ENCODE results near the gene C1QBP. TPM values are rescaled to one million over a fixed set of nuclear protein-coding genes. Genes with fewer than 3 reads are reported as not detected.

The C1QBP gene, protein sequence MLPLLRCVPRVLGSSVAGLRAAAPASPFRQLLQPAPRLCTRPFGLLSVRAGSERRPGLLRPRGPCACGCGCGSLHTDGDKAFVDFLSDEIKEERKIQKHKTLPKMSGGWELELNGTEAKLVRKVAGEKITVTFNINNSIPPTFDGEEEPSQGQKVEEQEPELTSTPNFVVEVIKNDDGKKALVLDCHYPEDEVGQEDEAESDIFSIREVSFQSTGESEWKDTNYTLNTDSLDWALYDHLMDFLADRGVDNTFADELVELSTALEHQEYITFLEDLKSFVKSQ
- total RNA-seq, result 100 to 1,000 TPM; 203 to 206 TPM

DNA sequence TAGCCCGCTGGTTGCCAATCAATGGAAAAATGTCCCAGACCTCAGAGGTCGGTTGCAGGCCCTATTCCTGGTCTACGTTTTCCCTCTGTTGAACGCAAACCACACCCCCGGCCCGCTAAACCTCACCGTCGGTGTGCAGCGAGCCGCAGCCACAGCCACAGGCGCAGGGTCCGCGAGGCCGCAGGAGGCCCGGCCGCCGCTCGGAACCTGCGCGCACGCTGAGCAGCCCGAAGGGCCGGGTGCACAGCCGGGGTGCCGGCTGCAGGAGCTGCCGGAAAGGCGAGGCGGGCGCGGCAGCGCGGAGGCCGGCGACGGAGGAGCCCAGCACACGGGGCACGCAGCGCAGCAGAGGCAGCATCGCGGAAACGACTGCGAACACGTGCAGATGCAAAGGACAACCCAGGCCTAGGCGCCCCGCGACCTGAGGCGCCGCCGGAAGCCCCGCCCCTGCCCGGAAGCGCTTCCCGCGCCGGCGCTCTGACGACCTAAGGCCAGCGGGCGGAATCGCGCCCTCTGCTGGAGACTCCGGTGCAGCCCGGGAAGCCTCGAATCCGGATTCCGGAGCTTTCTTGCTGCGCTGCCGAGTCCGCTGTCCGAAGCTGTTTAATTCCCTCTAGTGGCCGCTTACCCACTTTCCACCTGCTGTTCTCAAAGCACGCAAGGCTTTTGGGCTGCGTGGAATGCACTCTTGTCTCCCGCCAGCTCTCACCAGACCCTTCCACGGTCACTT lies at the start of gene C1QBP:
TSS of gene C1QBP (minus strand) at position 440 of the 730 bp plus-strand sequence. CDS start at position 358, 82 bp downstream.
- Mint-ChIP-seq H3K4me3 (peak within 1 kb of the TSS; percentile 88 to 99), H3K9me3 (no peaks in the 10 kb centered on the region), H3K36me3 (ENCODE audit: insufficient read depth in 2 of 2) (peaks cover 2 to 17% of the 10 kb centered on the region in 2 donors), H3K27ac (peak within 1 kb of the TSS; percentile 97), H3K27me3 (ENCODE audit: low read depth) (no peaks in the 10 kb centered on the region), H3K4me1 (ENCODE audit: low read depth) (peaks cover 45% of the 10 kb centered on the region)
- peak; percentile 92 to 97 for DNase-seq
- peak; percentile 91 to 92 for ATAC-seq (replicated peaks in 1 of 2)

DNA sequence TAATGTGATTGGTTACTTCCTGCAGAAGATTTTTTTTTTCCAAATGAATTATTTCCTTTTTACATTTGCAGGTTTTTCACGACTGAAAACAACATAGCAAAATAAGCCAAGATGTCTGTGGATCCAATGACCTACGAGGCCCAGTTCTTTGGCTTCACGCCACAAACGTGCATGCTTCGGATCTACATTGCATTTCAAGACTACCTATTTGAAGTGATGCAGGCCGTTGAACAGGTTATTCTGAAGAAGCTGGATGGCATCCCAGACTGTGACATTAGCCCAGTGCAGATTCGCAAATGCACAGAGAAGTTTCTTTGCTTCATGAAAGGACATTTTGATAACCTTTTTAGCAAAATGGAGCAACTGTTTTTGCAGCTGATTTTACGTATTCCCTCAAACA lies 49.8 kb upstream of the C1QBP start:
- H3K27me3 Mint-ChIP-seq (ENCODE audit: low read depth), result no peaks in the 10 kb centered on the region
- H3K9me3 Mint-ChIP-seq, result peaks cover 0 to 3% of the 10 kb centered on the region in 2 donors
- ATAC-seq (replicated peaks in 1 of 2) (no peak), DNase-seq (no peak)
- peak overlapping the region; percentile 61 for H3K27ac Mint-ChIP-seq
- H3K36me3 Mint-ChIP-seq (ENCODE audit: insufficient read depth in 2 of 2), result peaks cover 16 to 34% of the 10 kb centered on the region in 2 donors
- H3K4me3 Mint-ChIP-seq, result peak overlapping the region; percentile 90 to 99
- peaks cover 49% of the 10 kb centered on the region for H3K4me1 Mint-ChIP-seq (ENCODE audit: low read depth)

DNA sequence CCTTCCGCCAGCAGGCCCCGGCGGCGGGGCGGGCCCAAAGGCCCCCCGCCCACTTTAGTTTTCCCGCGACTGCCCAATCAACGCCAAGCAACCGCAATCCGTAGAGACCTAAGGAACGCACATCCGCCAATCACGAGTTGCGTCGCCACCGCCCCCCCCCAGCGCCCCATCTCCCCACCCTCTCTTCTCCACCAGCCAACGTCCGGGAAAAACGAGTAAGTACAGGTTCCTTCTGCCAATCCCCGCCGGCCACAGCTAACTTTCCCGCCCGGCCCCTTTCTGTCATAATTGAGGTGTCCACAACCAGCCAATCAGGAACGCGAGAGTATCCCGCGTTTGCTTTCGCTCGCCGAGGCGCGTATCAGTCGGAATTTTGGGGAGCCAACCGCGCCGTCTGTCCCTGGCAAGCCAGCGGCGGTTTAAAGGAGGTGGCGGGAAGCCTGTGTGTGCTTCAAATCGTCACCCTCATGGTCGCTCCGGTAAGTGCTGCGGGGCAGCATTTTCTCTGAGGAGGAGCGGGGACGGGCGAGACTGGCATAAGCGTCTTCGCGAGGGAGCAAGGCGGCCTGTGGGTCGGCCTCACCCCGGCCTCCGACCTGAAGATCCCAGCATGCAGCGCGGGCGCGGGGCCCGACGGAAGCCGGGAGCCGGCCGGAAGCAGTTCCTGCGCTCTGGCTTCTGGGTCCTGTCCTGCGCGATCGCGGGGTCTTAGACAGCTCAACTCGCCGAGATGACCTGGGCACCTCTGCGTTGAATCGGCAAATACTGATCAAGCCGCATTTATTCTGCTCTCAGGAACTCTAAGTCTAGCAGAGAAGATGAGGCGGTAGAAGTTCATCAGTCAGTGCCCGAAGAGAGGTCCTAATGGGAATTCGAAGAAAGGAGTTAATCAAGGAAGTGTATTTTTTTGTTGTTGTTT lies 47.5 kb upstream of the C1QBP start, which contains the start of gene MIS12:
TSS of gene MIS12 (plus strand) at position 361 of the 919 bp plus-strand sequence. CDS start 2,297 bp downstream, outside the sequence.
- Mint-ChIP-seq H3K36me3 (ENCODE audit: insufficient read depth in 2 of 2) (peaks cover 14 to 43% of the 10 kb centered on the region in 2 donors), H3K27ac (peak within 1 kb of the TSS; percentile 97), H3K27me3 (ENCODE audit: low read depth) (no peaks in the 10 kb centered on the region), H3K9me3 (no peaks in the 10 kb centered on the region), H3K4me3 (peak within 1 kb of the TSS; percentile 90 to 99), H3K4me1 (ENCODE audit: low read depth) (peaks cover 68% of the 10 kb centered on the region)
- ATAC-seq (replicated peaks in 1 of 2), result peak; percentile 92 to 95
- DNase-seq, result peak; percentile 94 to 98

DNA sequence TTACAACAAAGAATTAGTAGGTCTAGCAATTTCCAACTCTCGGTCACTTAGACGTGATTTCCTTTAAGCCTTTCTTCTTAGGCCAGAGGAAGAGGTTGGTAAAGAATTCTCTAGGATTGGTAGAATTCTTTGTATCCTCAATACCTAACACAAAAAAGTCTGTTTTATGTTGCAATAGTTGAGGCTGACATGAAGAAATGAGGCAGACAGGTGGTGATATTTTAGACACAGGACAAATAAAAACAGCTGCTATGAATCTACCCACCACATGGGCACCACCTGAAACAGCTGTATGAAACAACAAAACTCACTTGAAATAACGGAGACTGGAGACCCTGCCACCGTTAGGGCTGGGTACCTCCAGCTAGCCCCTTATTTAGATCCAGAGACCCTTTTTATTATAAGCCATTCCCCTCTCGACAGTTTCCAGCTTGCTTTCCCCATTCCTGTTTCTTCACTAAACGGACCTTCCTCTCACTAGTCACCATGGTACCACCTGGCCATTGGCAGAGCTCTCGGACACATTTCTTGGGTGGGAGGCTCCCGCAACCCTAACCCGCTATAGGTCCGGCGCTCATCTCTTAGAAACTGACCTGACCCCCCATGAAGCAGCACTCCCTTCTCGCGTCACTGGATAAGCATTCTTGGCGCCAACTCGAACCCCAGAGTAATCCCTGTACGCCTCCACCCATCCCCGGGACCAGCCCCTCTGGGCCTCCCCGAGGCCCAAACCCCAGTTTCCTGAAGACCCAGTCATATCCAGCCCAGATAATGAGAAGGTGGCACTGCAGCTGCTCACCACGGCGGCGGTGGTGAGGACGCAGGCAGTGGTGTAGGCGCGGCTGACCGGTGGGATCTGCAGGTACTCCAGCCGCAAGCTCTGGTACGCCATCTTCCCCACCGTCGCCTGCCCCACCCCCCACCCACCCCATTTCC lies 46.6 kb upstream of the C1QBP start, which contains the start of gene DERL2:
TSS of gene DERL2 (minus strand) at position 909 of the 936 bp plus-strand sequence. CDS start at position 892, 17 bp downstream.
- ATAC-seq (replicated peaks in 1 of 2) (peak in 1 of 2 donors; percentile 27), DNase-seq (no peak)
- no peaks in the 10 kb centered on the region for H3K9me3 Mint-ChIP-seq
- H3K27ac Mint-ChIP-seq, result peak within 1 kb of the TSS; percentile 97
- H3K4me1 Mint-ChIP-seq (ENCODE audit: low read depth), result peaks cover 68% of the 10 kb centered on the region
- no peaks in the 10 kb centered on the region for H3K27me3 Mint-ChIP-seq (ENCODE audit: low read depth)
- H3K36me3 Mint-ChIP-seq (ENCODE audit: insufficient read depth in 2 of 2), result peaks cover 14 to 42% of the 10 kb centered on the region in 2 donors
- H3K4me3 Mint-ChIP-seq, result peak within 1 kb of the TSS; percentile 90 to 99

DNA sequence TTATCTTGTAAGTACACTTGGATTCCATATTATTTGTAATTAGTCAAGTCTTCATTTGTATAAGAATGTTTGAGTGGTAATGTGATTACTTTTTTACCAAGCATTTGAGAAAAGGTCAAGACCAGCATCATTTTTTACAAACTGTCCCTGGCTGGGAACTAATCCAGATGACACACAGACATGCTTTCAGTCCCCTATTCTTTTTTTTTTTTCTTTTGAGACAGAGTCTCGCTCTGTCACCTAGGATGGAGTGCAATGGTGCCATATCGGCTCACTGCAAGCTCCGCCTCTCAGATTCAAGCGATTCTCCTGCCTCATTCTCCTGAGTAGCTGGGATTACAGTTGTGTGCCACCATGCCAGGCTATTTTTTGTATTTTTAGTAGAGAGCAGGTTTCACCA lies 42.5 kb upstream of the C1QBP start:
- Mint-ChIP-seq H3K36me3 (ENCODE audit: insufficient read depth in 2 of 2) (peaks cover 7 to 38% of the 10 kb centered on the region in 2 donors), H3K27ac (no peak overlapping the region)

DNA sequence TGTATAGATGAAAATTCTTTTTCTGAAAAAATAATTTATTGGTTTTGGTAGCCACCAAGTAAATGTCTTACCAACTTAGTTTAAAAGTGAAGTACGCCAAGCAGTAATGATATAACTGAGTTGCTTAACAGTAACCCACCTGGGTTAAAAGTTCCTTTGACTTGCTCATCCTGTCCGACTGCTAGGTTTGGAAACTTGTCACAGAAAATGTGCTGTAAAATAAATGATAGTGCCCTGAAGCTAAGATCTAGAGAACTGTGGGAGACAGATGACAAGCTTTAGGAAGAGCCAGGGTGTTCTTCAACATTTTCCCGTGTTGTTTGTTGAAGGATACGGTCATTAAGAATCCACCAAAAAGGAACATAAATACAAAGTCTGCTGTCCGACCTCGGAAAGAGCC lies 42.0 kb upstream of the C1QBP start:
- no peak for DNase-seq
- H3K36me3 Mint-ChIP-seq (ENCODE audit: insufficient read depth in 2 of 2), result peaks cover 7 to 39% of the 10 kb centered on the region in 2 donors
- no peak overlapping the region for H3K4me3 Mint-ChIP-seq
- peaks cover 39% of the 10 kb centered on the region for H3K4me1 Mint-ChIP-seq (ENCODE audit: low read depth)
- no peak for ATAC-seq (replicated peaks in 1 of 2)
- H3K27ac Mint-ChIP-seq, result no peak overlapping the region
- no peaks in the 10 kb centered on the region for H3K9me3 Mint-ChIP-seq
- no peaks in the 10 kb centered on the region for H3K27me3 Mint-ChIP-seq (ENCODE audit: low read depth)

More for the DNA sequence above, 42.5 kb upstream of the C1QBP start:
- Mint-ChIP-seq H3K4me3 (no peak overlapping the region), H3K9me3 (no peaks in the 10 kb centered on the region), H3K4me1 (ENCODE audit: low read depth) (peaks cover 39% of the 10 kb centered on the region), H3K27me3 (ENCODE audit: low read depth) (no peaks in the 10 kb centered on the region)
- no peak for ATAC-seq (replicated peaks in 1 of 2)
- DNase-seq, result no peak

DNA sequence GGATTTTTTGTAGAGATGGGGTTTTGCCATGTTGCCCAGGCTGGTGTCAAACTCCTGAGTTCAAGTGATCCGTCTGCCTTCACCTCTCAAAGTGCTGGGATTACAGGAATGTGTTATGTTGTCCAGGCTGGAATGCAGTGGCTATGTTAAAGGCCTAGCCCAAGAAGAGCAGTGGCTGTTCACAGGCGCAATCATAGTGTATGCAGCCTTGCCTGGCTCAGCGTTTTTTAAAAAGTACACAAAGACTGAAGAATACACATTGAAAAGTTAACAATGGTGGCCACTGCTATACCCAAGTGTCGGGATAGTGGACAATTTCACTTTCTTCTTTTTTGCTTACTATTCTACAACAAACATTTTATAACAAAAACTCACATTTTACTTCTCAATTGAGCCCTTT lies 40.0 kb upstream of the C1QBP start:
- Mint-ChIP-seq H3K4me3 (no peak overlapping the region), H3K9me3 (no peaks in the 10 kb centered on the region), H3K4me1 (ENCODE audit: low read depth) (peaks cover 21% of the 10 kb centered on the region), H3K36me3 (ENCODE audit: insufficient read depth in 2 of 2) (peaks cover 4 to 34% of the 10 kb centered on the region in 2 donors), H3K27me3 (ENCODE audit: low read depth) (no peaks in the 10 kb centered on the region), H3K27ac (no peak overlapping the region)
- ATAC-seq (replicated peaks in 1 of 2) (no peak), DNase-seq (no peak)

DNA sequence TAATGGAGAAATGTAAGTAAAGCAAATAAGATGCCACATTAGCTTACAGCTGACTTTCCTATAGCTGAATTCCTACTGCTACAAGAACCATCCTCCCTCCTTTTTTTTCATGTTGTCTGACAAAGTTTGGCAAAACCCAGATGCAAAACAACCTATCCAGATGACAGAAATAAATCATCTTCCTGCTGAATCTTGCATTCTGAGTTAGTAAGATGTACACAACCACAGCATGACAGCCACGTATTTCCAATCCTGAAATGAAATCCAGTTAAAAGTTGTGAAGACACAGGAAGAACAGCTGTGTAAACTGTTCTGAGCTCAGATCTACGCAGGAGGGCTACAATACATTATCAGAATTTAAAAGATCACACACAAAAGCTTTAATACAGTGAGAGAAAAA lies 35.0 kb upstream of the C1QBP start:
- H3K4me3 Mint-ChIP-seq, result no peak overlapping the region
- peak overlapping the region; percentile 44 for H3K27ac Mint-ChIP-seq
- ATAC-seq (replicated peaks in 1 of 2) (no peak), DNase-seq (no peak)
- H3K9me3 Mint-ChIP-seq, result no peaks in the 10 kb centered on the region
- no peaks in the 10 kb centered on the region for H3K27me3 Mint-ChIP-seq (ENCODE audit: low read depth)
- H3K4me1 Mint-ChIP-seq (ENCODE audit: low read depth), result peaks cover 11% of the 10 kb centered on the region
- H3K36me3 Mint-ChIP-seq (ENCODE audit: insufficient read depth in 2 of 2), result peaks cover 2 to 25% of the 10 kb centered on the region in 2 donors

DNA sequence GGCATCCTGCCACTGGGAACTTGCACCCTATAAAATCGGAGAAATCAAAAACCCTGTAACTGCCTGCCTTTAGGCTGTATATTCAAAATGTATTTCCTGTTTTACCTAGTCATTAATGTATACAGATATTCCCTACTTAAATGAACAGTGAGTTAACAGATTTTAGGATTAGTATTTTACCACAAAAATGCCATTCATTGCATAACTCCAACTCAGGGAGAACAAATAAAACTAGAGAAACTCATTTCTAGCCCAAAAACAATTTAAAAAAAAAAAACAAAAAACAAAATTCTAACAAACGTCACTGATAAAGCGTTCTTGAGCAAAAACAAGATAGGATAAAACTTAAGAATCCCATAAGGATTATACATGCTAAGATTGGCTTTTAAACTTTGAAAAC lies 33.6 kb upstream of the C1QBP start:
- Mint-ChIP-seq H3K9me3 (no peaks in the 10 kb centered on the region), H3K27ac (peak overlapping the region; percentile 29), H3K27me3 (ENCODE audit: low read depth) (no peaks in the 10 kb centered on the region), H3K36me3 (ENCODE audit: insufficient read depth in 2 of 2) (peaks cover 3 to 17% of the 10 kb centered on the region in 2 donors), H3K4me3 (no peak overlapping the region), H3K4me1 (ENCODE audit: low read depth) (peaks cover 18% of the 10 kb centered on the region)
- no peak for DNase-seq
- no peak for ATAC-seq (replicated peaks in 1 of 2)

DNA sequence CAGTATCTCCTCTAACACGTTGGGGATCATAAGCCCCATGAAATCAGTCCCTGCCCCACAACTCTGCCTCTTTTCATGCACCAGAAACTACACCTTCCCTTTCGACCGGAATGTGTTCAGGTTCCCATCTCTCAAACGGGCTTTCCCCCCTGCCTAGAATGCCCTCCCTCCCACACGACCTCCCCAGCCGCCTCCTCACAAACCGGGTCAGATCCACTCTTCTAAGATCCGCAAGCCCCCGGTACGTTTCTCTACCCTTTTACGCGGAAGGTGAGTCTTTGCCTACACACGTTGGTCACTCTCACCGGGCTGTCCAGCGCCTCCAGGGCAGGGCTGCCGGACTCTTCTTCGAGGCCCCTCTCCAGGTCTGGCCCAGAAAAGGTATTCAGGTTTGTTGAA lies 29.1 kb upstream of the C1QBP start:
- Mint-ChIP-seq H3K4me1 (ENCODE audit: low read depth) (peaks cover 47% of the 10 kb centered on the region), H3K27me3 (ENCODE audit: low read depth) (no peaks in the 10 kb centered on the region), H3K36me3 (ENCODE audit: insufficient read depth in 2 of 2) (peaks cover 3 to 7% of the 10 kb centered on the region in 2 donors), H3K9me3 (no peaks in the 10 kb centered on the region), H3K4me3 (peak overlapping the region; percentile 83 to 88), H3K27ac (peak overlapping the region; percentile 60)
- DNase-seq, result peak in 1 of 2 donors; percentile 14
- peak; percentile 21 to 24 for ATAC-seq (replicated peaks in 1 of 2)

DNA sequence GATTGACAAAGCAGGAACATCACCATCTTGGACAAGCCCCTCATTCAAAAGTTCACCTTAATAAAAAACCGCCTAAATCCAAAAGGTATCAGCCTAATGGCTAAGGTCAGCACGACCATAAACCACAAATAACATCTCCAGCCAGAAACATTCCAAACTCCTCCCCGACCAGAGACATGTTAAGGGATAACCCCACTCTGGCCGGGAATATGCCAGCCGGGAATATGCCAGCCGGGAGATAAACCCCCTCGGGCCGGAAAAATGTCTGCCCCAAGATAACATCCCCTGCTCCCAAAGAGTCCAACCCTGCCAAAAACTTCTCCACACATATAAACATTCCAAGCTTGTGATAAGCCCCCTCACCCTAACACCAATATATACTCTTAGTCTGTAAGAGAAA lies 28.5 kb upstream of the C1QBP start:
- no peak for DNase-seq
- peak overlapping the region; percentile 60 for H3K27ac Mint-ChIP-seq
- peaks cover 3 to 8% of the 10 kb centered on the region in 2 donors for H3K36me3 Mint-ChIP-seq (ENCODE audit: insufficient read depth in 2 of 2)
- H3K27me3 Mint-ChIP-seq (ENCODE audit: low read depth), result no peaks in the 10 kb centered on the region
- no peak for ATAC-seq (replicated peaks in 1 of 2)
- peaks cover 47% of the 10 kb centered on the region for H3K4me1 Mint-ChIP-seq (ENCODE audit: low read depth)
- peak overlapping the region; percentile 83 to 88 for H3K4me3 Mint-ChIP-seq
- H3K9me3 Mint-ChIP-seq, result no peaks in the 10 kb centered on the region

DNA sequence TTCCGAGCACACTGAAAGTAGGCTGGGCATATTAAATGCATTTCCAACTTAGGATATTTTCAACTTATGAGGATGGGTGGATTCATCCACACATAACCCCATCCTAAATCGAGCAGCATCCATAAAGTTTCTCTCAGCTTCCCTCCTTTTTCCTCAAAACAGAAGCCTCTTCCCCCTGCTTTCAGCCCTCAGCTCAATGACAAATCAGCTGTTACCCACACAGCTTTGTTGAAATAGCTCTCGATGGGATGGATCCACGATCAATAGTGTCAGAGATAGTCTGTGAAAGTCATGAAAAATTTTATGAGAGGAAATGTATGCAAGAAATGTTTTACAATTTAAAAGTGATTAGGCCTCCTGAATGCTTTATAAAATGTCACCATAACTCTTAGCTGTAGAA lies 27.3 kb upstream of the C1QBP start:
- DNase-seq (no peak), ATAC-seq (replicated peaks in 1 of 2) (no peak)
- Mint-ChIP-seq H3K27ac (peak overlapping the region; percentile 27), H3K4me1 (ENCODE audit: low read depth) (peaks cover 47% of the 10 kb centered on the region), H3K27me3 (ENCODE audit: low read depth) (no peaks in the 10 kb centered on the region), H3K36me3 (ENCODE audit: insufficient read depth in 2 of 2) (peaks cover 3 to 7% of the 10 kb centered on the region in 2 donors), H3K4me3 (peak overlapping the region; percentile 83 to 88), H3K9me3 (no peaks in the 10 kb centered on the region)

All from activated T-cell treated with anti-CD3 and anti-CD28 coated beads, Interleukin-2, amount 50 U/mL, for 72 hours (primary cell).